MCF 10A (cell line): ENCODE measurements around the gene COL25A1. TPM values are rescaled to one million over a fixed set of nuclear protein-coding genes. Genes with fewer than 3 reads are reported as not detected.

Experiments used
- BruUV-seq: library from RNA; stranded (reverse); fragments of 400-500 nt; replicated peaks from 2 replicates; lab custom pipeline; 2021; lab: Mats Ljungman, UMichigan
- CTCF ChIA-PET: fragments of 300-600 bp; sonication (Branson Sonifier 250); formaldehyde crosslinking; extraction: SDS; loops from one replicate; lab custom pipeline; 2021; ENCODE audit warnings: antibody characterized with exemption, inconsistent platforms; lab: Yijun Ruan, JAX
- POLR2A ChIA-PET: fragments of 300-600, 350-650 bp; sonication (Branson Sonifier 250); formaldehyde crosslinking; extraction: SDS; loops from one replicate; lab custom pipeline; 2020; ENCODE audit warnings: antibody characterized with exemption, inconsistent platforms; lab: Yijun Ruan, JAX
- DNase-seq: peaks from one replicate; pipeline ENCODE4 v3.0.0-alpha.2; 2018; ENCODE audit not compliant: unreplicated experiment
- H3K27ac Mint-ChIP-seq: one replicate; pipeline ENCODE4 v1.8.0; 2022; ENCODE audit warnings: mild to moderate bottlenecking, low read depth, mixed read lengths; ENCODE audit not compliant: unreplicated experiment
- H3K27me3 Mint-ChIP-seq: one replicate; pipeline ENCODE4 v1.8.0; 2022; ENCODE audit warnings: mixed read lengths; ENCODE audit not compliant: insufficient read depth, unreplicated experiment
- H3K36me3 Mint-ChIP-seq: one replicate; pipeline ENCODE4 v1.8.0; 2022; ENCODE audit warnings: mild to moderate bottlenecking, moderate library complexity, mixed read lengths; ENCODE audit not compliant: insufficient read depth, unreplicated experiment
- H3K4me1 Mint-ChIP-seq: one replicate; pipeline ENCODE4 v1.8.0; 2022; ENCODE audit warnings: mixed read lengths; ENCODE audit not compliant: insufficient read depth, unreplicated experiment
- H3K4me3 Mint-ChIP-seq: one replicate; pipeline ENCODE4 v1.8.0; 2022; ENCODE audit warnings: mild to moderate bottlenecking, moderate library complexity, mixed read lengths; ENCODE audit not compliant: unreplicated experiment
- H3K9me3 Mint-ChIP-seq: one replicate; pipeline ENCODE4 v1.8.0; 2022; ENCODE audit warnings: mixed read lengths; ENCODE audit not compliant: unreplicated experiment
- CTCF ChIP-seq: fragments of 200-600 bp; IDR thresholded peaks from one replicate; pipeline ENCODE4 v1.8.0; 2022; ENCODE audit warnings: antibody characterized with exemption, mild to moderate bottlenecking; ENCODE audit not compliant: unreplicated experiment
- intact Hi-C: fragments of 100-400 bp; cut with micrococcal nuclease; formaldehyde crosslinking; loops from 2 replicates; pipeline ENCODE4 v1.14.1; 2022
- total RNA-seq: library from RNA; stranded (reverse); gene quantifications from 2 replicates; pipeline ENCODE4 v1.2.3, GENCODE V29; 2022

COL25A1 gene
- total RNA-seq, 1 experiment from 2014 or later, result not detected

- intact Hi-C loops, result no loop called here
- no peak for TF ChIP-seq CTCF
- POLR2A ChIA-PET, result interaction anchor here (1.0 kb wide), 1 partner anchor 20 kb away, joined by 3 read pairs; no protein-coding TSS in a partner anchor
- H3K4me1 Mint-ChIP-seq, result no peaks in the 10 kb centered on the region
- CTCF ChIA-PET, result interaction anchor here (0.6 kb wide), 1 partner anchor 160 kb away, joined by 3 read pairs; no protein-coding TSS in a partner anchor
- H3K27me3 Mint-ChIP-seq, result no peaks in the 10 kb centered on the region
- no peaks in the 10 kb centered on the region for H3K36me3 Mint-ChIP-seq
- BruUV-seq, result no TSS peak
- no peak overlapping the region for H3K4me3 Mint-ChIP-seq
- no peaks in the 10 kb centered on the region for H3K9me3 Mint-ChIP-seq
- H3K27ac Mint-ChIP-seq, result no peak overlapping the region
- DNase-seq, result no peak
These were observed 398.8 kb downstream of the COL25A1 start for GRCh38 chr4:108903464-108904221.

- no peak overlapping the region for H3K27ac Mint-ChIP-seq
- POLR2A ChIA-PET, result interaction anchor here (0.6 kb wide), 1 partner anchor 200 kb away, joined by 3 read pairs; no protein-coding TSS in a partner anchor
- H3K4me1 Mint-ChIP-seq, result no peaks in the 10 kb centered on the region
- H3K36me3 Mint-ChIP-seq, result no peaks in the 10 kb centered on the region
- H3K9me3 Mint-ChIP-seq, result no peaks in the 10 kb centered on the region
- intact Hi-C loops, result no loop called here
- CTCF ChIA-PET, result no interaction called here
- no TSS peak for BruUV-seq
- TF ChIP-seq CTCF, result no peak
- no peaks in the 10 kb centered on the region for H3K27me3 Mint-ChIP-seq
- no peak overlapping the region for H3K4me3 Mint-ChIP-seq
- DNase-seq, result no peak
These were observed 399.7 kb downstream of the COL25A1 start for GRCh38 chr4:108902769-108903168.

- CTCF ChIA-PET, result no interaction called here
- POLR2A ChIA-PET, result interaction anchor here (0.5 to 0.6 kb wide), 2 partner anchors 26 to 47 kb away, joined by 3 read pairs; no protein-coding TSS in a partner anchor
- DNase-seq, result no peak
- H3K4me1 Mint-ChIP-seq, result no peaks in the 10 kb centered on the region
- no peak for TF ChIP-seq CTCF
- BruUV-seq, result no TSS peak
- no peaks in the 10 kb centered on the region for H3K9me3 Mint-ChIP-seq
- no peaks in the 10 kb centered on the region for H3K27me3 Mint-ChIP-seq
- no peak overlapping the region for H3K4me3 Mint-ChIP-seq
- no peak overlapping the region for H3K27ac Mint-ChIP-seq
- H3K36me3 Mint-ChIP-seq, result no peaks in the 10 kb centered on the region
- intact Hi-C loops, result no loop called here
These were observed 401.2 kb downstream of the COL25A1 start for GRCh38 chr4:108901291-108901690.

GRCh38 chr4:108900018-108900580 lies 402.4 kb downstream of the COL25A1 start:
- ChIA-PET POLR2A (no interaction called here), CTCF (no interaction called here)
- no peaks in the 10 kb centered on the region for H3K36me3 Mint-ChIP-seq
- no peaks in the 10 kb centered on the region for H3K27me3 Mint-ChIP-seq
- intact Hi-C loops, result no loop called here
- H3K4me1 Mint-ChIP-seq, result no peaks in the 10 kb centered on the region
- BruUV-seq, result no TSS peak
- H3K27ac Mint-ChIP-seq, result no peak overlapping the region
- no peaks in the 10 kb centered on the region for H3K9me3 Mint-ChIP-seq
- no peak for TF ChIP-seq CTCF
- no peak overlapping the region for H3K4me3 Mint-ChIP-seq
- DNase-seq, result no peak
